Activated T-cell treated with anti-CD3 and anti-CD28 coated beads for 48 hours (primary cell): ENCODE data around the gene MCM10.

Experiments
- DNase-seq: peaks from one replicate; pipeline ENCODE4 v3.0.0-alpha.2; 2020; ENCODE audit warnings: low read depth

MCM10 gene

GRCh38 chr10:13165177-13165576 is 3.8 kb downstream of the MCM10 start:
- DNase-seq, result no peak

- DNase-seq, result no peak
Observed at GRCh38 chr10:13167568-13167967, 6.2 kb downstream of the MCM10 start.

- DNase-seq, result no peak
Observed at GRCh38 chr10:13168781-13169180, 7.4 kb downstream of the MCM10 start.

GRCh38 chr10:13173616-13174015 is 12.3 kb downstream of the MCM10 start:
- DNase-seq, result no peak

- peak; percentile 6 for DNase-seq
Observed at GRCh38 chr10:13180788-13181187, 19.4 kb downstream of the MCM10 start.

GRCh38 chr10:13182424-13182823 is 21.1 kb downstream of the MCM10 start:
- no peak for DNase-seq

GRCh38 chr10:13183625-13184024 is 22.3 kb downstream of the MCM10 start:
- no peak for DNase-seq

- no peak for DNase-seq
Observed at GRCh38 chr10:13184276-13184675, 22.9 kb downstream of the MCM10 start.

- DNase-seq, result no peak
Observed at GRCh38 chr10:13184730-13185514, 23.6 kb downstream of the MCM10 start.

- DNase-seq, result no peak
Observed at GRCh38 chr10:13187135-13187534, 25.8 kb downstream of the MCM10 start.

GRCh38 chr10:13188593-13188992 is 27.2 kb downstream of the MCM10 start:
- no peak for DNase-seq

- no peak for DNase-seq
Observed at GRCh38 chr10:13189961-13190360, 28.6 kb downstream of the MCM10 start.

GRCh38 chr10:13190816-13191215 is 29.5 kb downstream of the MCM10 start:
- no peak for DNase-seq

GRCh38 chr10:13191362-13191761 is 30.0 kb downstream of the MCM10 start:
- DNase-seq, result no peak

- no peak for DNase-seq
Observed at GRCh38 chr10:13193637-13194036, 32.3 kb downstream of the MCM10 start.

GRCh38 chr10:13195016-13195415 is 33.7 kb downstream of the MCM10 start:
- no peak for DNase-seq

GRCh38 chr10:13201132-13201531 is 39.8 kb downstream of the MCM10 start:
- no peak for DNase-seq

- no peak for DNase-seq
Observed at GRCh38 chr10:13206091-13206490, 44.7 kb downstream of the MCM10 start.

- DNase-seq, result no peak
Observed at GRCh38 chr10:13206546-13207443, 45.4 kb downstream of the MCM10 start.

- no peak for DNase-seq
Observed at GRCh38 chr10:13213163-13213562, 51.8 kb downstream of the MCM10 start.

GRCh38 chr10:13218878-13219277 is 57.5 kb downstream of the MCM10 start:
- DNase-seq, result no peak

- no peak for DNase-seq
Observed at GRCh38 chr10:13219685-13220670, 58.6 kb downstream of the MCM10 start.
